Measurements from ENCODE around the gene SPRR3. TPM values are rescaled to one million over a fixed set of nuclear protein-coding genes. Genes with fewer than 3 reads are reported as not detected.

The SPRR3 gene
- total RNA-seq, 2 experiments from 2014 or later = not detected

GRCh38 chr1:153040950-153041631 is 39.5 kb downstream of the SPRR3 start, which contains the start of gene SPRR2D:
SPRR2D (minus strand) TSS chr1:153041120; CDS start chr1:153040346, 774 bp downstream.
- DNase-seq (no peak), ATAC-seq (no peak)
- no peaks in the 10 kb centered on the region for H3K4me1 Mint-ChIP-seq (ENCODE audit: low read depth)
- no peaks in the 10 kb centered on the region for H3K9me3 Mint-ChIP-seq
- no peak for TF ChIP-seq CTCF (IDR thresholded peaks at IDR 0.05)
- peaks cover 34% of the 10 kb centered on the region for H3K27me3 Mint-ChIP-seq
- H3K27ac Mint-ChIP-seq = no peak within 1 kb of the TSS
- no peaks in the 10 kb centered on the region for H3K36me3 Mint-ChIP-seq (ENCODE audit: low read depth)
- intact Hi-C loops (cut with micrococcal nuclease) = no loop called here
- CTCF ChIA-PET = no interaction called here
- no peak within 1 kb of the TSS for H3K4me3 Mint-ChIP-seq
- POLR2A ChIA-PET = no interaction called here

- CTCF ChIA-PET = no interaction called here
- POLR2A ChIA-PET = no interaction called here
- DNase-seq (no peak), ATAC-seq (no peak)
- Mint-ChIP-seq H3K36me3 (ENCODE audit: low read depth) (no peaks in the 10 kb centered on the region), H3K9me3 (no peaks in the 10 kb centered on the region), H3K27me3 (peaks cover 32% of the 10 kb centered on the region), H3K4me3 (no peak overlapping the region), H3K27ac (no peak overlapping the region), H3K4me1 (ENCODE audit: low read depth) (no peaks in the 10 kb centered on the region)
- no peak for TF ChIP-seq CTCF (IDR thresholded peaks at IDR 0.05)
- intact Hi-C loops (cut with micrococcal nuclease) = no loop called here
These were observed 47.7 kb downstream of the SPRR3 start for GRCh38 chr1:153049211-153049610.

Other genes starting within 250 kb of the SPRR3 start
- not detected for gene KPRP, start 243.7 kb upstream of the SPRR3 start, total RNA-seq
- gene LCE1F, start 226.6 kb upstream of the SPRR3 start, total RNA-seq = not detected
- not detected for gene LCE1E, start 215.5 kb upstream of the SPRR3 start, total RNA-seq
- gene LCE1D, start 205.0 kb upstream of the SPRR3 start, total RNA-seq = not detected
- gene LCE1C, start 195.1 kb upstream of the SPRR3 start, total RNA-seq = not detected
- gene LCE1B, start 189.8 kb upstream of the SPRR3 start, total RNA-seq = not detected
- not detected for gene LCE1A, start 174.3 kb upstream of the SPRR3 start, total RNA-seq
- not detected for gene LCE6A, start 158.9 kb upstream of the SPRR3 start, total RNA-seq
- gene LCE7A, start 141.8 kb upstream of the SPRR3 start, total RNA-seq = not detected
- gene SMCP, start 123.4 kb upstream of the SPRR3 start, total RNA-seq = not detected
- not detected for gene IVL, start 93.2 kb upstream of the SPRR3 start, total RNA-seq
- gene SPRR5, start 54.5 kb upstream of the SPRR3 start, total RNA-seq = not detected
- gene SPRR4, start 31.1 kb upstream of the SPRR3 start, total RNA-seq = not detected
- not detected for gene SPRR1A, start 17.7 kb upstream of the SPRR3 start, total RNA-seq
- not detected for gene SPRR1B, start 29.5 kb downstream of the SPRR3 start, total RNA-seq
- not detected for gene SPRR2D, start 39.4 kb downstream of the SPRR3 start, total RNA-seq
- not detected for gene SPRR2A, start 55.8 kb downstream of the SPRR3 start, total RNA-seq
- not detected for gene SPRR2B, start 69.9 kb downstream of the SPRR3 start, total RNA-seq
- not detected for gene SPRR2E, start 92.8 kb downstream of the SPRR3 start, total RNA-seq
- gene SPRR2F, start 111.8 kb downstream of the SPRR3 start, total RNA-seq = not detected
- not detected for gene SPRR2G, start 149.1 kb downstream of the SPRR3 start, total RNA-seq
- gene LELP1, start 201.7 kb downstream of the SPRR3 start, total RNA-seq = not detected
- not detected for gene PRR9, start 215.8 kb downstream of the SPRR3 start, total RNA-seq